HG03439 (cell line): Measurements from ENCODE around the gene GPHN.
"Not testable (repeated sequence)": the region's sequence is repeated elsewhere in the genome, so short reads cannot be mapped to it uniquely, and the experiment has no call there.

Source experiments
- ATAC-seq: cut with Tn5 transposase; IDR thresholded peaks from one replicate; pipeline ENCODE4 v1.9.1; 2021; ENCODE audit warnings: mild to moderate bottlenecking, moderate library complexity; ENCODE audit not compliant: unreplicated experiment

Gene GPHN

DNA sequence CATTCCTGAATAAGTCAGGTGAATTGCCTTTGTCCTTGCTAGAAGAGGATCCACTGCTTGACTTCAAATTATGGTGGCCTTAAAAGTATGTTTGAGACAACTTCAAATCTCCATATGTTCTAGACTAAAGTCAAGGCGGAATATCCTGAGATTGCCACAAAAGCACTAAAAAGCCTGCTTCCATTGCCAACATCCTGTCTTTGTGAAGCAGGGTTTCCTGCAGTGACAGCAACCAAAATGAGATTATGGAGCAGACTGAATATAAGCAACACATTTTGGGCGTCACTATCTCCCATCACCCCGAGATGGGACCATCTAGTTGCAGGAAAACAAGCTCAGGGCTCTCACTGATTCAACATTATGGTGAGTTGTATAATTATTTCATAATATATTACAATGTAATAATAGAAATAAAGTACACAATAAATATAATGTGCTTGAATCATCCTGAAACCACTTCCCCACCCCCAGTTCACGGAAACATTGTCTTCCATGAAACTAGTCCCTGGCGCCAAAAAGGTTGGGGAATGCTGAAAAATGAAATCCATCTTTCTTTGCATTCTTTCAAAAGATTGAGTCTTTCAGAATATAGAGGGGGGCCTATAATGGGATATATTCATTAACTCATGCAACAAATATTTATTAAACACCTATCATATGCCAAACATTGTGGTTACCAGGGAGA is 143.7 kb downstream of the GPHN start:
- ATAC-seq = no peak

DNA sequence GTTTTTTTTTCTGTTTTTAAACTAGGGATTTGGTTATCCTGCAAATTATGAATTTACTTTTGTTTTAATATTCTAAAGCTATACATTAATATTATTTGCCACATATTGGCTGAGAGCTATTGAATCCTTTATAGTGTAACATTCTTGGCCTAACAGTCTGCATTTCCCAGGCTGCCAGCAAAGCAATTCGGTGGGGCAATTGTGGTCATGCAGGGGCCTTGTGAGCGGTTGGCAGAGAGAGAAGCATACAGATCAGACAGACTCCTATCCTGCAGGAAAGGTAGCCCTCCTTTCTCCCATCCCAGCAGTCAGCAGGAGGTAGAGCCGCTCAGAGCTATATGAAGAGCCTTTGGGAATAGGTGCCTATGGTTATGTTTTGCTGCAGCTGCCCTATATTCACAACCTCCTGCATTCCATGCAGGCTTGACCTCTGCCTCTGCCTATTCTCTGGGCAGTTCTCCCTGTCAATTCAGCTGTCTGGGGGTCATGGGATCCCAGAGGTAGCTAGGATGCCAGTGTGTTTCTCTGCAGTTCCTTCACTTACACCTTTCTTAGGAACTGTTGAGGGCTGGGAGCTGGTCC is 144.7 kb downstream of the GPHN start:
- no peak for ATAC-seq

DNA sequence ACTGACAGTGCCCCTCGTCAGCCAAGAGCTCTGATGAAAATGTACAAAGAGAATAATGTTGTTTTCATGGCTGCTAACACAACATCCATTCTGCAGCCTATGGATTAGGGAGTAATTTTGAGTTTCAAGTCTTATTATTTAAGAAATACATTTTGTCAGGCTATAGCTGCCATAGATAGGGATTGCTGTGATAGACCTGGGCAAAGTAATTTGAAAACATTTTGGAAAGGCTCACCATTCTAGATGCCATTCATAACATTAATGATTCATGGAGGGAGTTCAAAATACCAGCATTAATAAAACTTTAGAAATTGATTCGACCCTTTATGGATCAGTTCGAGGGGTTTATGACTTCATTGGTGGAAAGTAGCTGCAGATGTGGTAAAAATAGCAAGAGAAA is 149.8 kb downstream of the GPHN start:
- ATAC-seq = no peak

DNA sequence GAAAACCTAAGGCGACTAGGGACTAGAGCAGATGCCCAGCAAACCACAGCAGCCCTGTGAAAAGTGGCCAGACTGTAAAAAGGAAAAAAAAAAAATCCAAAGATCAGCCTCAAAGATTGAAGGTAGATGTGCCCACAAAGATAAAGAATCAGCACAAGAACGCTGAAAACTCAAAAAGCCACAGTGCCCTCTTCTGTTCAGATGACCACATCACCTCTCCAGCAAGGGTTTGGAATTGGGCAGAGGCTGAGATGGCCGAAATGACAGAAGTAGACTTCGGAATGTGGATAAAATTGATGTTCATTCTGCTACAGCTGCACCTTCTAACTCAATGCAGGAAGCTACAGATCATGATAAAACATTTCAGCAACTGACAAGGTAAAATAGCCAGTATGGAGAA is 154.4 kb downstream of the GPHN start:
- no peak for ATAC-seq

DNA sequence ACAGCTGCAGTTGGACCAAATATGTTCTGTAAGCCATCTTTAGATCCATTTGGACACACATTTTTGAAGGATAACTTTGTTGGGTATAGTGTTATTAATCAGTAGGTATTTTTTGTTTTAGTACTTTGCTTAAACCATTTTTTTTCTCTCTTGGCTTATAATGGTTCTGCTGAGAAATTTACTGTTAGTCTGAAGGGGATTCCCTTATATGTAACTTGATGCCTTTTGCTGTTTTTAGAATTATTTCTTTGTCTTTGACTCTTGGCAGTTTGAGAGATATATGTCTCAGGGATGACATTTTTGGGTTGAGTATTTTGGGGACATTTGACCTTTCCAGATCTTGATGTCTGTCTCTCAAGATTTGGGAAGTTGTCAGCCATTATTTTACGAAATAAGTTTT is 169.8 kb downstream of the GPHN start:
- no peak for ATAC-seq

DNA sequence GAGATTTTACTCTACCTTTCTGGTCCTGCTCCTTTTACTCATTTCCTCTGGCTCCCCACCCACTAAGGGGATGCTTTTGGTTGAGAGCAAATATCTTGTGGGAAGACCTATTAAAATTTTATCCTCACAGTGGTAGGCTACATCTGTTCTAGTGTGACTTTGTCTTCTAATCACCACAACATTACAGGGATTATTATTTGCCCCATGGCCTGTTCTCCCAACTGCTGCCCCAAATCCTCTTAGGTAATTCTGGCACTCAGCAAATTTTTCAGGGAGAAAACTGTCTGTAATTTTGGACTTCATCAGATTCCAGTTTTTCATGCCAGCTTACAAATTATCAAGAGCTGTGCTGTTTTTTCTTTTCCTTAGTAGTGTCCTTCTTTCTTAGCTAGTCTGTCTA is 172.3 kb downstream of the GPHN start:
- no peak for ATAC-seq

DNA sequence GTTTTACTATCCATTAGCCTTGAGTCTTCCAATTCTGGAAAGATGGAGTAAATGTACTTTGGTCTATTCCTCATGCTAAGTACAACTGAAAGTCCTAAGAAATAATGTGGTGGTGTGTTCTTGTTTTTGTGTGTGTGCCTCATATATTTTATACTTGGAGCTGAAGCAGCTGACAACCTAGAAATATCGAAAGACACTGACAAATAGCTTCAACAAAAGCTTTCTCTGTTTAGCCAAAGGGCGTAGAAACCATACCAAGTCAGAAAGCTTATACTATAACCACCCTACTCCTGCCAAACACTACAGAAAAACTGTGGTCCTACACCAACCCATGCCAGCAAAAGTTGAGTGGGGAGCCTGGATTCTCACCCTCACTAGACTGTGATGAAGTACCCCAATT is 188.4 kb downstream of the GPHN start:
- no peak for ATAC-seq

DNA sequence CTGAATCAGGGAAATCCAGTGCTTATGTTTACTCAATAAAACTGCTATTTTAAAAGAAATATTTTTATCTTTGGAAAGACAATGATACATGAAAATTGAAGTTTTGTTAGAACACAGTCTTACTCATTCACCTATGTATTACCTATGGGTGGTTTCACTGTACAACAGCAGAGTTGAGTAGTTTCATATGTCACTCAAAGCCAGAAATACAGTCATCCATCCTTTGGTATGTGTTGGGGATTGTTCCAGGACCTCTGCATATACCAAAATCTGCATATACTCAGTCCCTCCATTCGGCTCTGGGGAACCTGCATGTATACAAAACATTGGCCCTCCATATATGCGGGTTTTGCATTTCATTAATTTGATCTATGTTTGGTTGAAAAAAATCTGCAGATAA is 190.6 kb downstream of the GPHN start:
- no peak for ATAC-seq

DNA sequence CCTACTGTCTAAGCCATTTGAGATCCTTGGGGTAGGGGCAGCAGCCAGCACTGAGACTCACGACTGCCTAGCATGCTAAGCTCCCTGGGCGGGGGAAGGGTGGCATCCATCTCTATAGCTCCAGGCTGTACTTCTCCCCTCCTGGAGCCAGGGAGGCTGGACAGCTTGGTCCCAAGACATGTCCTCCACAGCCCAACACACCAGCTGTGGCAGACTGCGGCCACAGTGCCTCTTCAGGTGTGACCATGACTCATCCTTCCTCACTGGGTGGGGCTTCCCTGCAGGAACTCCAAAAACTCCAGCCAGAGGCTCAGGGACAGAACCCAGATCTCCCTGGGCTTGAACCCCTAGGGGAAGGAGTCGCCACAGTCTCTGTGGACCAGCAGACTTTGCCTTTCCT is 193.9 kb downstream of the GPHN start:
- ATAC-seq = no peak

DNA sequence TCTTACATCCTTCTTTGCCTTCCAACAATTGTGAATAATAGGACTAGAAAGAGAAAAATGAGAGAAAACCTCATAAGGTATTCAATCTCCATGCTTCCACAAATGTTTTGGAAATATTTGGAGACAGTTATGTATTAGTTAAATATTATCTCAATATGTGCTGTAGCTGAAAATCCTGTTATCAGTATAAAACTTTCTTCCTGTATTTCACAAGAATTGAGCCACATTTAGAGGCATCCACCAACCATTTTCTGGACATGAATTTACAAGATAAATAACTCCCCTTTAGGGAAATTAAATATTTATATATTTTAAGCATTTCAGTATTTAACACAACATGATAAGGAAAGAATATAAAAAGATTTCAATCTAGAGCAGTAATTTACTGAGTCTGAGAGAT is 200.3 kb downstream of the GPHN start:
- no peak for ATAC-seq

DNA sequence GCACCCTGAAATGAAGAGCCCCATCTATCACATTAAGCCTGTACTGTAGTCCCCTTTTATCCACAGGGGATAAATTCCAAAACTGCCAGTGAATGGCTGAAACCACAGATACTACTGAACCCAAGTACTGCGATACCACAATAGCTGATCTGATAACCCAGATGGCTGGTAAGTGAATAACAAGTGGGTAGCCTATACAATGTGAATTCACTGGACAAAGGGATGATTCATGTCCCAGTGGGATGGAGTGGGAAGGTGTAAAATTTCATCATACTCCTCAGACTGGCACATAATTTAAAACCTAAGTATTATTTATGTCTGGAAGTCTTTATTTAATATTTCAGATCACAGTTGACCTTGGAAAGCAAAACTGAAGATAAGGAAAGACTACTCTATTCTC is 201.3 kb downstream of the GPHN start:
- no peak for ATAC-seq

DNA sequence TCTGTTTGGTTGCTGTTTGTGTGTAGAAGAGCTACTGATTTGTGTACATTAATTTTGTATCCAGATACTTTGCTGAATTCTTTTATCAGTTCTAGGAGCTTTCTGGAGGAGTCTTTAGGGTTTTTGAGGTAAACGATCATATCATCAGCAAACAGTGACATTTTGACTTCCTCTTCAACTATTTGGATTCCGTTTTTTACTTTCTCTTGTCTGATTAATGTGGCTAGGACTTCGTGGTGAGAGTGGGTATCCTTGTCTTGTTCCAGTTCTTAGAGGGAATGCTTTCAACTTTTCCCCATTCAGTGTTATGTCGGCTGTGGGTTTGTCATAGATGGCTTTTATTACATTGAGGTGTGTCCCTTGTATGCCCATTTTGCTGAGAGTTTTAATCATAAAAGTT is 206.3 kb downstream of the GPHN start:
- not testable (repeated sequence) for ATAC-seq

DNA sequence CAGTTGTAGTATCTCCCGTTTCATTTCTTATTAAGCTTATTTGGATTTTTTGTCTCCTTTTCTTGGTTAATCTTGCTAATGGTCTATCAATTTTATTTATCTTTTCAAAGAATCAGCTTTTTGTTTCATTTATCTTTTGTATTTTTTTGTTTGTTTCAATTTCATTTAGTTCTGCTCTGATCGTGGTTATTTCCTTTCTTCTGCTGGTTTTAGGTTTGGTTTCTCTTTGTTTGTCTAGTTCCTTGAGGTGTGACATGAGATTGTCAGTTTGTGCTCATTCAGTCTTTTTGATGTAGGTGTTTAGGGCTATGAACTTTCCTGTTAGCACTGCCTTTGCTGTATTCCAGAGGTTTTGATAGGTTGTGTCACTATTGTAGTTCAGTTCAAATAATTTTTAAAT is 207.4 kb downstream of the GPHN start:
- ATAC-seq = not testable (repeated sequence)

DNA sequence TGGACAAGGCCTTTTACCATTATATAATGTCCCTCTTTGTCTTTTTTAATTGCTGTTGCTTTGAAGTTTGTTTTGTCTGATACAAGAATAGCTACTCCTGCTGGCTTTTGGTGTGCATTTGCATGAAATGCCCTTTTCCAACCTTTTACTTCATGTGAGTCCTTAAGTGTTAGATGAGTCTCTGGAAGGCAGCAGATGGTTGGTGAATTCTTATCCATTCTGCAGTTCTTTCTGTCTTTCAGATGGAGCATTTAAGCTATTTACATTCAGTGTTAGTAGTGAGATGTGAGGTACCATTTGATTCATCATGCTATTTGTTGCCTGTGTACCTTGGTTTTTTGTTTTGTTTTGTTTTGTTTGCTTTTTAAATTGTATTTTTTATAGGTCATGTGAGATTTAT is 208.3 kb downstream of the GPHN start:
- no peak for ATAC-seq

DNA sequence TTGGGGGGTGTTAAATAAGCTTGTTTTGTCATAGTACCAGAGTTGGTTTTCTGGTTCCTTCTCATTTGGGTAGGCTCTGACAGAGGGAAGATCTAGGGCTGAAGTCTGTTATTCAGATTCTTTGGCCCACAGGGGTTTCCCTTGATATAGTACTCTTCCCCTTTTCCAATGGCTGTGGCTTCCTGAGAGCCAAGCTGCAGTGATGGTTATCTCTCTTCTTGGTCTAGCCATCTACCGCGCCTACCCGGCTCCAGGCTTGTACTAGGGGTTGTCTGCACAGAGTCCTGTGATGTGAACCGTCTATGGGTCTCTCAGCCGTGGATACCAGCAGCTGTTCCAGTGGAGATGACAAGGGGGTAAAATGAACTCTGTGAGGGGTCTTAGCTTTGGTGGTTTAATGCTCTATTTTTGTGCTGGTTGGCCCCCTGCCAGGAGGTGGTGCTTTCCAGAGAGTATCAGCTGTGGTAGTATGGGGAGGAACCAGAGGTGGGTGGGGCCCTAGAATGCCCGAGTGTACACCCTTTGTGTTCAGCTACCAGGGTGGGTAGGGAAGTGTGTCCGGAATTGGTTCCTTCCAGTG is 209.7 kb downstream of the GPHN start:
- ATAC-seq = no peak

DNA sequence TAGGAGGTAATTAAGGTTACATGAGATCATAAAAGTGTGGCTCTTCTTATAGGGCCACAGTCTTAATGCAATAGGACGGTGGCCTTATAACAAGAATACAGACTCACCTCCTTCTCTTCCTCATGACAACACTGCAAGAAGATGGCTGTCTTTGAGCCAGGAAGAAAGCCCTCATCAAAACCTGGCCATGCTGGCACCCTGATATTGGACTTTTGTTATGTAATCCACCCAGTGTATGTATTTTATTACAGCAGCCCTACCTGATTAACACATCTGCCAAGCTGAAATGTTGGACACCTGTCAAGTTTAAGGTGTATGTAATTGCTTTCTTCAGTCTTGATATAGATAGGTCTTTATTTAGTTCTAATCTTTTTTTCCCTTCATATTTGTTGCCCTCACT is 217.0 kb downstream of the GPHN start:
- ATAC-seq = no peak

DNA sequence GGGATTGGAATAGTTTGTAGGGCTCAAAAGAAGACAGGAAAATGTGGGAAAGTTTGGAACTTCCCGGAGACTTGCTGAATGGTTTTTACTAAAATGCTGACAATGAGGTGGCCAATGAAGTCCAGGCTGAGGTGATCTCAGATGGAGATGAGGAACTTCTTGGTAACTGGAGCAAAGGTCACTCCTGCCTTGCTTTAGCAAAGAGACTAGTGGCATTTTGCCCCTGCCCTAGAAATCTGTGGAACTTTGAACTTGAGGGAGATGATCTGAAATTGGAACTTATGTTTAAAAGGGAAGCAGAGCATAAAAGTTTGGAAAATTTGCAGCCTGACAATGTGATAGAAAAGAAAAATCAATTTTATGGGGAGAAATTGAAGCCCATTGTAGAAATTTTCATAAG is 223.4 kb downstream of the GPHN start:
- ATAC-seq = not testable (repeated sequence)

DNA sequence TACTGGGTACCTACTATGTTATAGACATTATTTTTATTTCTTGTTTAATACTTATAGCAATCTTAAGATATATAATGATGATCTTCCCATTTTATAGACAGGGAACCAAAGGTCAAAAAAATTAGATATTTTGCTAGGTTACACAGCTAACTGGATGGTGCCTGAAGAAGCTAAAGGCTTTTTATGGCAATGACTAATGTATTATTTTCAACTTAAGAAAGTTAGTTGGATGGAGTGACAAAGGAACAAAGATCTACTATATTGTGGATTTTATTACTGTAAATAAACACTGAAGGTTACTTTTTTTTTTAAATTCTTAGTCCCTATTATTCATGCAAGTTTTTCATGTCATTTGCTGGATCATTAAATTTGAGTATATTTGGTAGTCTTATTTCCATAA is 227.9 kb downstream of the GPHN start:
- ATAC-seq = no peak

DNA sequence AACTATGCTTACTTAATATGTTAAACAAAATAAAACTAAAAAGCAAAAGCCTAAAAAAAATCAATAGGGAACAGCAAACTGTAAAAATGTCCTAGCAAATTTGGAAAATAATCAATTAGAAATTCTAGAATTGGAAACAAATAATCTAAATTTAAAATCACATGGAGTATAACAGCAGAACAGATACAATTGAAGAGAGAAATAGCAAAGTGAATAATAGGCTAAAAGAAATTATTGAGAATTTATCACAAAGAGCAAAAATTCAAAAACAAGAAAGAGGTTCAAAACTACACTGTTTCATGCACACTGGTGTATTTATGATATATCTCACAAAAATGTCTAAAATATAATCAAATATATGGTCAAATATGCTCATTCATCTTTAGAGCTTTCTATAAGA is 231.9 kb downstream of the GPHN start:
- no peak for ATAC-seq

DNA sequence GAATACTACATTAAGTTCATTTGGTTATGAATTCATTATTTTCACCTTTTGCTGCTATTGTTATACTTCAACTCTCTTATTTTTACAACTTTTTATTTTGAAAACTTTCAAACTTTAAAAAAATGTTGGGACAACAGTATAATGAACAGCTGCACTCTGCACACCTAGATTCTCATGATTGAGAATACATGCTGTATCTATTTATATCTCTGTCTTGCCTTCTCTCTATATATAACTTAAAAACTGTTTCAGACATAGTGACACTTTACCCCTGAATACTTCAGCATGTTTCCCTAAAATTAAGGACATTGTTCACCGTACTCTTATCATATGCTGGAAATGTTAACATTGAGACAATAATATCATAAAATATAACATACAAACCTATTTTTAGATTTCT is 237.1 kb downstream of the GPHN start:
- ATAC-seq = no peak

DNA sequence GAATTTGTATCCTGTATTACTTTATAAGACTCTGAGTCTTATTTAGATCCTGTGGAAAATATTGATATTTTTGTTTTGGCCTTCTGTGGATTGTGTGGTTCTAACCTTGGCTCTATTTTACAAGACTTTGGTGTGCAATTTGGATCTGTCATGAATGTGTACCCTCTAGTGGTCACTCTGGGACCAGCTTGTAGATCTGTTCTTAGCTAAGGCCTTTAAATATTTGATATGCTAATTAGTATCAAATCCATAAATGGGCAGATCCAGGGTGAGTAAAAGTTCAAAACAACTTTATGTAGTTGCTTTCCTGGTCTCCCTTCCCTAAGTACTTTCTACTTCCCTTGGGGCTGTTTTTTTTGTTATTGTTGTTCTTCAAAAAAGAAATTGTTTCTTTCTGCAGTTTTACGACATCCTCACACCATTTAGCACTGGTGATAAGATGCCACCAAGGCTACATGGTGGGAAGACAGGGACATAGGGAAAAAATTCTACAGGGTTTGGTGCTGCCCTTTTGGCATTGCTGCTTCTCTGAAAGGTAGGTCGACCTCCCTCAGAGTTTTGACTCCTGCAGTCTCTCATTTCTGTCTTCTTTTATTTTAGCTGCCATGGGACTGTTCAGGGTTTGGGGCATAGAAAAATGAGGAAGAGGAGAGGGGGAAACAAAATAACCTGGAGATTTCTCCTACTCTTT is 238.5 kb downstream of the GPHN start:
- ATAC-seq = no peak

DNA sequence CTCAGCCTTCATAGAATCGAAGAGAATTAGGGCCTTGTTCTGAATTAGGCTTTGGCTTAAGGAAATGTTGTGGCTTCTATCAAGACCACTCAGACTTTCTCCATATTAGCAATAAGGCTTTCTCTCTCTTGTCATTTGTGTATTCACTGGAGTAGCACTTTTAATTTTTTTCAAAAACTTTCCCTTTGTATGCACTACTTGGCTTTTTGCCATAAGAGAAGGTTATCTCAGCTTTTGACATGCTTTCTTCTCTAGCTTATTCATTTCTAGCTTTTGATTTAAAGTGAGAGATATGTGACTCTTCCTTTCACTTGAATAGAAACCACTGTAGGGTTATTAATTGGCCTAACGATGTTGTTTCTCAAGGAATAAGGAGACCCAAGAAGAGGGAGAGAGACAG is 244.2 kb downstream of the GPHN start:
- ATAC-seq = no peak
